GM12874 (cell line): ENCODE results near the gene ELMOD3.

ENCODE experiments used
- TF ChIP-seq, protein P1 (sequence below): IDR thresholded peaks from 2 replicates; pipeline ENCODE4 v1.5.1; 2011; ENCODE audit warnings: low read depth, mild to moderate bottlenecking, control low read depth, low read length, moderate library complexity; ENCODE audit not compliant: insufficient read depth

Gene ELMOD3

GRCh38 chr2:85437488-85438200 is 83.1 kb downstream of the ELMOD3 start:
- TF ChIP-seq, protein P1, sequence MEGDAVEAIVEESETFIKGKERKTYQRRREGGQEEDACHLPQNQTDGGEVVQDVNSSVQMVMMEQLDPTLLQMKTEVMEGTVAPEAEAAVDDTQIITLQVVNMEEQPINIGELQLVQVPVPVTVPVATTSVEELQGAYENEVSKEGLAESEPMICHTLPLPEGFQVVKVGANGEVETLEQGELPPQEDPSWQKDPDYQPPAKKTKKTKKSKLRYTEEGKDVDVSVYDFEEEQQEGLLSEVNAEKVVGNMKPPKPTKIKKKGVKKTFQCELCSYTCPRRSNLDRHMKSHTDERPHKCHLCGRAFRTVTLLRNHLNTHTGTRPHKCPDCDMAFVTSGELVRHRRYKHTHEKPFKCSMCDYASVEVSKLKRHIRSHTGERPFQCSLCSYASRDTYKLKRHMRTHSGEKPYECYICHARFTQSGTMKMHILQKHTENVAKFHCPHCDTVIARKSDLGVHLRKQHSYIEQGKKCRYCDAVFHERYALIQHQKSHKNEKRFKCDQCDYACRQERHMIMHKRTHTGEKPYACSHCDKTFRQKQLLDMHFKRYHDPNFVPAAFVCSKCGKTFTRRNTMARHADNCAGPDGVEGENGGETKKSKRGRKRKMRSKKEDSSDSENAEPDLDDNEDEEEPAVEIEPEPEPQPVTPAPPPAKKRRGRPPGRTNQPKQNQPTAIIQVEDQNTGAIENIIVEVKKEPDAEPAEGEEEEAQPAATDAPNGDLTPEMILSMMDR: no peak

DNA sequence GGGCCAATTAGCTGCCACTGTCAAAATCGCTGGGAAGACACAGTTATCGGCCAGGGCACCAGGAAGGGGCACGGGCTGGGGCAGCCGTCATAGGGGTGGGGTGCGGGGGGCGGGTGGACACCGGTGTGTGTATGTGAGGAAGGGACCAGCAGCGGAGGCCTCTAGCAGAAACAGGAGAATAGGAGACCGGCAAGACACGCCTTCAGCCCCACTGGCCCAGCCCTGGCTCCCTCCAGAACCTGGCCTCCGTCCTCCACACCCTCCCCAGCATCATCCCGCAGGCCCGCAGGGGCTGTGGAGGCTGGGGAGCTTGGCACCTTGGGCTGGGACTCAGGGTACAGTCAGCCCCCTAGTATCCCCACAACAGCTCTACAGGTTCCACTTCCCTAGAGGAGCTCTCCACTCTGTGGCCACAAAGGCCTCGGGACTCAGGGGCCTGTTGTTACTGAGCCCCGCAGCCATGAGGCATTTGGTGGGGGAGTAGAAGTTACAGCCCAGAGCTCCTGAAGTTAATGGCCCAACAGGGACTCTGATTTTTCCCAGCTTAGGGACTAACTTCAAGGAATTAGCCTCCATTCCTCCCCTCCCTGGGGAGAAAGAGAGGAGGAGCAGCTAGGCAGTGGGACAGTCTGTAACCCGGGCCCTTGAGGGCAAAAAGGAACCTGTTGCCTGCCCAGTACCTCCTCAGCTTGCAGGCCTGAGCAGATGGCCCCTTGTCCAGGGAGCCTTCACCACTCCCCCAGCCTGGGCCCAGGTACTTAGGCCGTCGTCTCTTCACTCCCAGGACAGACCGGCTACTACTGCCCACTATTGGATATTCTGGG is 83.8 kb downstream of the ELMOD3 start:
- TF ChIP-seq, protein P1: no peak

DNA sequence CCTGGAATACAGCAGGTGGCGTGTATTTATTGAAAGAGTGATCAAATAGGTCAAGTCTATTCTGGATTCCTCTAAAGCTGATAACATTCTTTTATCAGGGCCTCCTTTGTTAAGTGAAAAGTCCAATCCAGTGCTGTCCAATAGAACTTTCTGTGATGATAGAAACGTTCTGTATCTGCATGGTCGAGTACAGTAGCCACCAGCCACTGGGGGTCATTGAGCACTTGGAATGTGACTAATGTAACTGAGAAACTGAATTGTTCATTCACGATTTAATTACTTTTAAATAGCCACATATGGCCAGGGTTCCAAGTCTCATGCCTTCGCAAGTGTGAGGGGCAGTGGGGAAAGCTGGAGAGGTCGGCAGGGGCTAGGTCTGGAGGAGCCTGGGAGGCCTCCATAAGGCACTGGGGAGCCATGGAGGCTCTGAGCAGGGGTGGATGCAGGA is 84.5 kb downstream of the ELMOD3 start:
- TF ChIP-seq, protein P1: no peak

DNA sequence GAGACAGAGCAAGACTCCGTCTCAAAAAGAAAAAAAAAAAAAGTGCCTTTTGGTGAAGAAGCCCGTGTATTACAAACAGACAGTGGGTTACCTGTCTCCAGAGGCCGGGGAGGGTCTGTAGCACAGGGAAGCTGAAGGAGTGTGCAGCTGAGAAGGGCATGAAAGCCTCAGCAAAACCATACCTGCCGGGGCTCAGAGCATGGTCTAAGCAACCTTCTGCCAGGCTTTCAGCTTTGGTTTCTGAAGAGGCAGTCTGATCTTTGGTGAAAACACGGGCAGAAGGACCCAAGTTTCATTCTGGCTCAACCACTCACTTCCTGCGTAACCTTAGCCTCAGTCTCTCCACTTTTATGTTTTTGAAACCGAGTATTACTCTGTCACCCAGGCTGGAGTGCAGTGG is 85.4 kb downstream of the ELMOD3 start:
- TF ChIP-seq, protein P1: no peak

GRCh38 chr2:85440729-85441128 is 86.2 kb downstream of the ELMOD3 start:
- TF ChIP-seq, protein P1: no peak
